ENCODE measurements around the gene TENT4A. TPM values are rescaled to one million over a fixed set of nuclear protein-coding genes. Genes with fewer than 3 reads are reported as not detected.

TENT4A gene
- total and polyA plus RNA-seq, 8 donors, result 7.0 to 13.6 (median 8.6) TPM

GRCh38 chr5:6767481-6768063, 54.3 kb downstream of the TENT4A start:
- FAIRE-seq, result no peak
- ATAC-seq, result no peak
- WGBS, 2 donors, result 91 to 93% methylated on average over 11 of the region's 11 CpGs
- H3K4me1 ChIP-seq, result peaks cover 0 to 9% (median 0%) of the 10 kb centered on the region in 3 donors
- no peak for TF ChIP-seq CTCF (IDR thresholded peaks at IDR 0.05)
- H3K9me3 ChIP-seq, result no peaks in the 10 kb centered on the region
- H3K27me3 ChIP-seq, result no peaks in the 10 kb centered on the region
- intact Hi-C loops (cut with DNase I), result loop anchor here in 1 of 3 donors (10.0 kb wide), 1 partner anchor 977 kb away; no protein-coding TSS in a partner anchor
- H3K36me3 ChIP-seq, result no peaks in the 10 kb centered on the region
- DNase-seq, result no peak
- H3K4me3 ChIP-seq, result no peak overlapping the region
- no peak overlapping the region for H3K27ac ChIP-seq

GRCh38 chr5:6768590-6769230, 55.5 kb downstream of the TENT4A start:
- H3K4me3 ChIP-seq, result no peak overlapping the region
- DNase-seq, result no peak
- no peak overlapping the region for H3K27ac ChIP-seq
- H3K4me1 ChIP-seq, result peaks cover 0 to 9% (median 0%) of the 10 kb centered on the region in 3 donors
- intact Hi-C loops (cut with DNase I), result loop anchor here in 1 of 3 donors (10.0 kb wide), 1 partner anchor 976 kb away; no protein-coding TSS in a partner anchor
- no peaks in the 10 kb centered on the region for H3K9me3 ChIP-seq
- ATAC-seq, result no peak
- 86 to 89% methylated on average over 12 of the region's 12 CpGs for WGBS, 2 donors
- no peak for TF ChIP-seq CTCF (IDR thresholded peaks at IDR 0.05)
- H3K36me3 ChIP-seq, result no peaks in the 10 kb centered on the region
- no peaks in the 10 kb centered on the region for H3K27me3 ChIP-seq
- no peak for FAIRE-seq

- no peak overlapping the region for H3K27ac ChIP-seq
- no peak for TF ChIP-seq CTCF (IDR thresholded peaks at IDR 0.05)
- FAIRE-seq, result no peak
- no peaks in the 10 kb centered on the region for H3K9me3 ChIP-seq
- intact Hi-C loops (cut with DNase I), result no loop called here
- peaks cover 0 to 7% (median 0%) of the 10 kb centered on the region in 3 donors for H3K4me1 ChIP-seq
- 78 to 80% methylated on average over 11 of the region's 11 CpGs for WGBS, 2 donors
- H3K27me3 ChIP-seq, result no peaks in the 10 kb centered on the region
- no peak for DNase-seq
- H3K36me3 ChIP-seq, result no peaks in the 10 kb centered on the region
- H3K4me3 ChIP-seq, result no peak overlapping the region
- ATAC-seq, result no peak
These were observed 57.8 kb downstream of the TENT4A start for GRCh38 chr5:6770826-6771607.

- no peak for ATAC-seq
- Histone ChIP-seq H3K36me3 (no peaks in the 10 kb centered on the region), H3K27ac (no peak overlapping the region), H3K4me3 (no peak overlapping the region), H3K4me1 (no peaks in the 10 kb centered on the region), H3K27me3 (no peaks in the 10 kb centered on the region), H3K9me3 (no peaks in the 10 kb centered on the region)
- DNase-seq, result no peak
- intact Hi-C loops (cut with DNase I), result no loop called here
- 83 to 87% methylated on average over 11 of the region's 11 CpGs for WGBS, 2 donors
- no peak for TF ChIP-seq CTCF (IDR thresholded peaks at IDR 0.05)
- no peak for FAIRE-seq
These were observed 59.7 kb downstream of the TENT4A start for GRCh38 chr5:6772886-6773285.

Data from pancreas (tissue), 10 donors.